HFF-Myc (cell line): ENCODE results near the gene NIN.

Experiments used
- DNase-seq: peaks from one replicate; pipeline ENCODE4 v3.0.0-alpha.2; 2011; ENCODE audit warnings: low read depth; ENCODE audit errors: extremely low read depth
- H3K4me3 ChIP-seq: replicated peaks from 2 replicates; pipeline ENCODE4 v1.5.1; 2011; ENCODE audit warnings: low read depth, mild to moderate bottlenecking, control low read depth, low read length
- CTCF ChIP-seq: IDR thresholded peaks from 2 replicates; pipeline ENCODE4 v1.5.1; 2012; ENCODE audit warnings: mild to moderate bottlenecking, low read depth, low read length, control low read depth; ENCODE audit errors: missing control alignments

NIN gene

GRCh38 chr14:50864946-50865345, 34.0 kb upstream of the NIN start:
- H3K4me3 ChIP-seq = no peak overlapping the region
- no peak for TF ChIP-seq CTCF
- DNase-seq = no peak

- no peak for TF ChIP-seq CTCF
Measured at GRCh38 chr14:50864237-50864636, 33.3 kb upstream of the NIN start.

GRCh38 chr14:50862036-50862570, 31.1 kb upstream of the NIN start:
- TF ChIP-seq CTCF = no peak
- no peak overlapping the region for H3K4me3 ChIP-seq
- DNase-seq = no peak

More at GRCh38 chr14:50864237-50864636, 33.3 kb upstream of the NIN start:
- no peak for DNase-seq
- no peak overlapping the region for H3K4me3 ChIP-seq

GRCh38 chr14:50860478-50861086, 29.6 kb upstream of the NIN start:
- H3K4me3 ChIP-seq = peak overlapping the region; percentile 49
- peak; percentile 70 for DNase-seq
- TF ChIP-seq CTCF = peak; percentile 62

- DNase-seq = no peak
- TF ChIP-seq CTCF = no peak
- peak overlapping the region; percentile 49 for H3K4me3 ChIP-seq
Measured at GRCh38 chr14:50859296-50859624, 28.3 kb upstream of the NIN start.

GRCh38 chr14:50856660-50857059, 25.7 kb upstream of the NIN start:
- TF ChIP-seq CTCF = no peak
- H3K4me3 ChIP-seq = no peak overlapping the region
- DNase-seq = no peak

DNA sequence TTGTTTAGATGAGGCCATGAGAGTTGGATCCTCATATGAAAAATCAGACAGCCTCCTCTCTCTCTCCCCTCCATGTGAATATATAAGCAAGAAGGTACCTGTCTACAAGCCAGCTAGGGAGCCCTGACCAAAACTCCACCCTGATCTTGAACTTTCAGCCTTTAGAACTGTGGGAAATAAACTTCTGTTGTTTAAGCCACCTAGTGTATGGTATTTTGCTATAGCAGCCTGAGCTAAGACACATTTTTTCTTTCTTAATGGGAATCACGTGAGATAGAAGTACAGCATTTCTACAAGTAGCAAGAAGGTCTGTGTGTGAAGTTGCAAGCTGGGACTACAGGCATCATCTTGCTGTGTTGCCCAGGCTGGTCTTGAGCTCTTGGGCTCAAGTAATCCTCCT, 24.6 kb upstream of the NIN start:
- no peak overlapping the region for H3K4me3 ChIP-seq
- no peak for DNase-seq
- TF ChIP-seq CTCF = no peak
